Cardiac ventricle fibroblast (primary cell): Measurements from ENCODE around the gene OR4F17. TPM values are rescaled to one million over a fixed set of nuclear protein-coding genes. Genes with fewer than 3 reads are reported as not detected.

ENCODE experiments used
- total RNA-seq: library from RNA; depleted of rRNA; stranded (reverse); fragments of >200 nt; gene quantifications from 2 replicates; pipeline ENCODE4 v1.2.3, GENCODE V29; 2015

Gene OR4F17
- total RNA-seq = not detected in 2 replicates

GRCh38 chr19:106804-107203, at the start of gene OR4F17:
OR4F17 (plus strand) TSS chr19:107104; CDS start chr19:110679, 3,575 bp downstream.

Other genes starting within 250 kb of the OR4F17 start
- gene PLPP2, start 184.3 kb downstream of the OR4F17 start, total RNA-seq = 3.3 and 8.0 TPM in 2 replicates
- gene MIER2, start 237.7 kb downstream of the OR4F17 start, total RNA-seq = 13.6 and 17.0 TPM in 2 replicates